BE2C (cell line): ENCODE results near the gene PRDM16.

Source experiments
- DNase-seq: peaks from one replicate; pipeline ENCODE4 v3.0.0-alpha.2; 2020
- H3K27me3 ChIP-seq: fragments of 250-450 bp; sonication (Bioruptor Pico); 2 replicates; pipeline ENCODE4 v1.5.1; 2020; ENCODE audit warnings: mild to moderate bottlenecking
- H3K36me3 ChIP-seq: fragments of 250-450 bp; sonication (Bioruptor Pico); 2 replicates; pipeline ENCODE4 v1.5.1; 2020; ENCODE audit warnings: mild to moderate bottlenecking
- H3K4me1 ChIP-seq: fragments of 250-450 bp; sonication (Bioruptor Pico); 2 replicates; pipeline ENCODE4 v1.5.1; 2020
- H3K4me3 ChIP-seq: 2 replicates; pipeline ENCODE4 v1.5.1; 2011; ENCODE audit warnings: low read depth, low read length
- H3K9me3 ChIP-seq: fragments of 250-450 bp; sonication (Bioruptor Pico); 2 replicates; pipeline ENCODE4 v1.5.1; 2020
- CTCF ChIP-seq: IDR thresholded peaks from 2 replicates; pipeline ENCODE4 v1.5.1; 2012; ENCODE audit warnings: mild to moderate bottlenecking, low read depth, low read length

Gene PRDM16

GRCh38 chr1:3350506-3351261 is 281.7 kb downstream of the PRDM16 start:
- H3K27me3 ChIP-seq: no peaks in the 10 kb centered on the region
- no peak for TF ChIP-seq CTCF
- H3K4me1 ChIP-seq: no peaks in the 10 kb centered on the region
- H3K4me3 ChIP-seq: no peak overlapping the region
- no peaks in the 10 kb centered on the region for H3K9me3 ChIP-seq
- DNase-seq: no peak
- no peaks in the 10 kb centered on the region for H3K36me3 ChIP-seq

GRCh38 chr1:3351449-3352298 is 282.7 kb downstream of the PRDM16 start:
- Histone ChIP-seq H3K4me3 (no peak overlapping the region), H3K27me3 (no peaks in the 10 kb centered on the region), H3K9me3 (no peaks in the 10 kb centered on the region), H3K36me3 (no peaks in the 10 kb centered on the region), H3K4me1 (no peaks in the 10 kb centered on the region)
- no peak for TF ChIP-seq CTCF
- no peak for DNase-seq

GRCh38 chr1:3352299-3352951 is 283.4 kb downstream of the PRDM16 start:
- no peak for TF ChIP-seq CTCF
- H3K4me1 ChIP-seq: no peaks in the 10 kb centered on the region
- no peak for DNase-seq
- H3K27me3 ChIP-seq: no peaks in the 10 kb centered on the region
- no peaks in the 10 kb centered on the region for H3K9me3 ChIP-seq
- H3K36me3 ChIP-seq: no peaks in the 10 kb centered on the region
- H3K4me3 ChIP-seq: no peak overlapping the region

GRCh38 chr1:3352952-3353331 is 283.9 kb downstream of the PRDM16 start:
- H3K4me3 ChIP-seq: no peak overlapping the region
- no peaks in the 10 kb centered on the region for H3K27me3 ChIP-seq
- H3K4me1 ChIP-seq: no peaks in the 10 kb centered on the region
- no peak for TF ChIP-seq CTCF
- no peak for DNase-seq
- H3K36me3 ChIP-seq: no peaks in the 10 kb centered on the region
- no peaks in the 10 kb centered on the region for H3K9me3 ChIP-seq

- H3K9me3 ChIP-seq: no peaks in the 10 kb centered on the region
- no peaks in the 10 kb centered on the region for H3K4me1 ChIP-seq
- no peaks in the 10 kb centered on the region for H3K27me3 ChIP-seq
- DNase-seq: no peak
- TF ChIP-seq CTCF: no peak
- H3K36me3 ChIP-seq: no peaks in the 10 kb centered on the region
- H3K4me3 ChIP-seq: no peak overlapping the region
These were observed 284.9 kb downstream of the PRDM16 start for GRCh38 chr1:3353876-3354275.
